Activated naive CD4-positive, alpha-beta T cell treated with anti-CD3 and anti-CD28 coated beads, Interleukin-2, amount 50 U/mL, for 72 hours (primary cell): Measurements from ENCODE around the gene MON1A. TPM values are rescaled to one million over a fixed set of nuclear protein-coding genes. Genes with fewer than 3 reads are reported as not detected.

Experiments
- ATAC-seq, 2 donors: fragments of 150-1000 bp; cut with Tn5 transposase; 2 replicates each; pipeline ENCODE4 v1.10.0; 2021; ENCODE audit warnings: mild to moderate bottlenecking in 2 of 2, moderate library complexity in 2 of 2
- DNase-seq, 2 donors: peaks; one replicate each; pipeline ENCODE4 v3.0.0; 2021 to 2022; ENCODE audit warnings: low spot score in 2 of 2
- H3K27ac Mint-ChIP-seq, 2 donors: one replicate each; pipeline ENCODE4 v1.8.0; 2022; ENCODE audit warnings: mild to moderate bottlenecking in 2 of 2, mixed read lengths in 2 of 2
- H3K36me3 Mint-ChIP-seq, 2 donors: one replicate each; pipeline ENCODE4 v1.8.0; 2022; ENCODE audit warnings: mixed read lengths in 2 of 2
- H3K9me3 Mint-ChIP-seq, 2 donors: one replicate each; pipeline ENCODE4 v1.8.0; 2022; ENCODE audit warnings: mixed read lengths in 2 of 2
- total RNA-seq, 2 donors: library from RNA; stranded (reverse); gene quantifications; one replicate each; pipeline ENCODE4 v1.2.3, GENCODE V29; 2022

Gene MON1A
- total RNA-seq, 2 donors from 2014 or later = 6.0 to 8.4 TPM

DNA sequence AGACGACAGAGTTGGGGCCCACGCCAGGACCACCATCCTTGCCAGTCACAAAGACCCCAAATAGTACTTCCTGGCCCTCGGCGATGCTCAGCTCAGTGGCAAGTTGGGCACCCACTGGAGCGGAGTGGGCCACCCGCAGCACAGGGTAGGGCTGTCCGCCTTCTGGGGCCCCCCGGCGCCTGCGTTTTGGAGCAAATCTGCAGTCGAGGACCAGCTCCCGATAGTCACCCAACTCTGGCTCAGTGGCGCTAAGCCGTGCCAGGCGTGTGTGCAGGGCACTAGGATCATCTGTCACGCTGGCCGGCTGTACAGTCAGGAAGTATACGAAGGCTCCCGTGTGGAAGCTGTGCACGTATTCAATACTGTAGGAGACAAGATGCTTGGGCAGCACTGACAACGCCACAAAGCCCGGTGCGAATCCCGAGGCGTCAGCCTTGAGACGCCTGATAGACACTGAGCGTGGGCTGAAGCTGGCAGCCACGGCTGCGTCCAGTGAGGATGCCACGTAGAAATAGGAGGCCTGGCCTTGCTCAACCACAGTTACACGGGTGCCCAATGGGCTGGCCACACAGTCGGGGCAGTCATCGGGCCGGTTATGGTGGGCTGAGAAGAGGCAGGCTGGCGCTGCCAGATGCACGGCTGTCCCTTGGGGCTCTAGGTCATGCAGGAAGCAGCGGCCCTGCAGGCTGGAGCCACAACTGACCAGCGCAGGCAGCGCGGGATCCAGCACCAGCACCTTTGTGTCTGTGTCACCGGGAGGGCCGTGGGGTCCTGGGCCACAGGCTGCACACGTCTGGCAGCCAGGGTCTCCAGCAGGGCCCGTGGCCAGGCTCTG is 26.9 kb downstream of the MON1A start:
- peaks cover 0 to 4% of the 10 kb centered on the region in 2 donors for H3K36me3 Mint-ChIP-seq
- no peaks in the 10 kb centered on the region for H3K9me3 Mint-ChIP-seq
- DNase-seq (no peak), ATAC-seq (no peak)
- H3K27ac Mint-ChIP-seq = no peak overlapping the region

DNA sequence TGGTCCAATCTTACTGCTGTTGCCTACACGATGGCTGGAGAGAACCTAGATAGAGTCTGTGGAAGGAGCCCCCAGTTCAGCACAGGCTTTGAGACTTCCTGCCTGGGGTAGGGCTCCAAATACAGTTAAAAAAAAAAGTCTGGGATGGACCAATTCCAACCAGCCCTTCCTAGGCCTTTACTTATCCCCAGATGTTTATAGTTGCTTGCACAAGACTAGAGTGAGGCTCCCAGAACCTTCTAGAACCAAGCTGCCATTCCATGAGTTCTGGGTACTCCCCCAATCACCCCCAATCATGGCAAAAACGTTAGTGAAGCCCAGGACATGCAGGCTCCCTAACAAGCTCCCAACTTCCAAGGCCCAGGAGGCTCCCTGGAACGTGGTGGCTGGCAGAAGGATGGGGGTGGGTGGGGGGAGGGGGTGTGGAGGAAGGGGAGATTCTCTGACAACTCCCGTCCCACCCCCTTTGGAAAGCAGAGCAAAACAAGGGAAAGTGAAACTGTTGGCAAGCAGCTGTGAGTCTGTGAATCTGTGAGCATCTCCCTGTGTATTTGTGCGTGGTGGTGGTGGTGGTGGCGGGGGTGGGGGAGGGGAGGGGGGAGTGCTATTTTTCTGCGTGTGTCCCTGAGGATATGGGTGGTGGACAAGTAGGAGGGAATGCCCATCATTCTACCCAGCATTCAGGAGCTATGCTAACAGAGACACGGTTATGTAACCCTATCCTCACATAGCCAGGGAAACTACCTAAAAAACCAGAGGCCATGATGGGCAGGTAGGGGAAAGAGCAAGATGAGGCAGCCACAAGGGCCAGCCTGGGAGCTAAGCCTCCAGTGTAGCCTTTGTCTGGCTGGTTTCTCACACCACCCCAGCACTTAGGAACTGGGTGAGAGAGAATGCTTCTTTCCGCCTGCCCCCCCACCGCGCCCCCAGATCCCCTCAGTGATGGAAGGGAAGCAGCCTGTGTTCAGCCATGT is 28.0 kb downstream of the MON1A start:
- no peaks in the 10 kb centered on the region for H3K9me3 Mint-ChIP-seq
- H3K27ac Mint-ChIP-seq = no peak overlapping the region
- peaks cover 0 to 4% of the 10 kb centered on the region in 2 donors for H3K36me3 Mint-ChIP-seq
- DNase-seq (no peak), ATAC-seq (no peak)

DNA sequence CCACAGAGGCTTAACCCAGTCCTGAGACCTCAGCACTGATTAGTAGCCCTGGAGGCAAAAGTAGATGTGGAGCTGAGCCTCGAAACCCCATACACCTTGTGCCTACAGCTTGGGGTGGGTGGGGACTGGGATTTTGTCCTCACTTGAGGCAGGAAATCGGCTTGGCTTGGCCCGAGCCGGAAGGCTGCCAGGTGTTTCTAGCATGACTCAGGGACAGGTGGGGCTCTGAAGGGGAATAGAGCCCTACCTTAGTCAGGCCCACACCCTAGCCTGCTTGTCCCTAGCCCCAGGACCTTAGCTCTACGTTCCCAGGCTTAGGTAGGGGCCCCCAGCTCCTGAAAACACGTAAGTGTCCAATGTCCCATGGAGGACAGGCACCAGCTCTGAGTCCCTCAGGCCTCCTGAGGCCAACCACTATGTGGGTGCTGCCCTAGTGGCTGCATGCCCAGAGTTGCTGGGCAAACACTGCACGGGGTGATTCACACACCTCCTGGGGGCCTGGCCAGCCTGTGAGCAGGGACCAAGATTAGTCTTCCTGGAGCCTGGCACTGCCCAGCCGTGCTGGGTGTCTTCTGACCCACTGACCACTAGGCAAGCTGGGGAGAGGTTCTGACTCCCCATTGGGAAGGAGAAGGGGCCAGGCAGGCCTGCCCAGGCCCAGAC is 29.0 kb downstream of the MON1A start:
- peaks cover 0 to 4% of the 10 kb centered on the region in 2 donors for H3K36me3 Mint-ChIP-seq
- DNase-seq (no peak), ATAC-seq (no peak)
- no peaks in the 10 kb centered on the region for H3K9me3 Mint-ChIP-seq
- H3K27ac Mint-ChIP-seq = no peak overlapping the region

- peaks cover 0 to 4% of the 10 kb centered on the region in 2 donors for H3K36me3 Mint-ChIP-seq
- DNase-seq (no peak), ATAC-seq (no peak)
Measured at GRCh38 chr3:49899815-49900214, 29.8 kb downstream of the MON1A start.

GRCh38 chr3:49898991-49899390 is 30.6 kb downstream of the MON1A start:
- Mint-ChIP-seq H3K9me3 (no peaks in the 10 kb centered on the region), H3K36me3 (peaks cover 0 to 2% of the 10 kb centered on the region in 2 donors), H3K27ac (no peak overlapping the region)
- ATAC-seq (no peak), DNase-seq (no peak)

More at GRCh38 chr3:49899815-49900214, 29.8 kb downstream of the MON1A start:
- H3K9me3 Mint-ChIP-seq = no peaks in the 10 kb centered on the region
- no peak overlapping the region for H3K27ac Mint-ChIP-seq

DNA sequence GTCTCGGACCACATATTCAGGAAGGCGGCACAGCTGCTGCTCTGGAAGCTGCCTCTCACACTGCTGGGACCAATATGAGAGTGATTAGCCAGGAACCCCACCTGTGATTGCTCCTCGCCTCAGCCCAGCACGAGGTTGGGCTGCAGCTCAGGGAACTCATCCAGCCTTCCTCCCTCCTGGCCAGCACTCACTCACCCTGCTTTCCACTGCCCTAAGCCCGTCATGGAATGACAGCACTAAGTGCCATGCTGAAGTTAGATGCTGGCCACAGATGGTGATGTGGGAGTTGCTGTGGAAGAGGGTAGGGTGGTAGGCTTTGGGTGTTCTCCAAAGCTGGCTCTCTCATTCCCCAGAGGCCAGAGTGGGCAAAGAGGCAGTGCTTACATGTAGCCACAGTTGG is 33.3 kb downstream of the MON1A start:
- no peaks in the 10 kb centered on the region for H3K9me3 Mint-ChIP-seq
- H3K36me3 Mint-ChIP-seq = no peaks in the 10 kb centered on the region
- DNase-seq (no peak), ATAC-seq (no peak)
- H3K27ac Mint-ChIP-seq = no peak overlapping the region

GRCh38 chr3:49895791-49896190 is 33.8 kb downstream of the MON1A start:
- no peak for ATAC-seq
- no peaks in the 10 kb centered on the region for H3K36me3 Mint-ChIP-seq
- H3K27ac Mint-ChIP-seq = no peak overlapping the region
- DNase-seq = no peak
- H3K9me3 Mint-ChIP-seq = no peaks in the 10 kb centered on the region

GRCh38 chr3:49889296-49889695 is 40.3 kb downstream of the MON1A start:
- DNase-seq (no peak), ATAC-seq (no peak)
- Mint-ChIP-seq H3K27ac (peak overlapping the region in 1 of 2 donors; percentile 7), H3K9me3 (no peaks in the 10 kb centered on the region), H3K36me3 (no peaks in the 10 kb centered on the region)

- Mint-ChIP-seq H3K27ac (no peak overlapping the region), H3K36me3 (no peaks in the 10 kb centered on the region), H3K9me3 (no peaks in the 10 kb centered on the region)
- ATAC-seq (no peak), DNase-seq (no peak)
Measured at GRCh38 chr3:49886922-49887265, 42.7 kb downstream of the MON1A start.

GRCh38 chr3:49883998-49884397 is 45.6 kb downstream of the MON1A start:
- no peaks in the 10 kb centered on the region for H3K9me3 Mint-ChIP-seq
- no peaks in the 10 kb centered on the region for H3K36me3 Mint-ChIP-seq
- ATAC-seq (no peak), DNase-seq (no peak)
- no peak overlapping the region for H3K27ac Mint-ChIP-seq

GRCh38 chr3:49882166-49882565 is 47.4 kb downstream of the MON1A start:
- ATAC-seq = no peak

DNA sequence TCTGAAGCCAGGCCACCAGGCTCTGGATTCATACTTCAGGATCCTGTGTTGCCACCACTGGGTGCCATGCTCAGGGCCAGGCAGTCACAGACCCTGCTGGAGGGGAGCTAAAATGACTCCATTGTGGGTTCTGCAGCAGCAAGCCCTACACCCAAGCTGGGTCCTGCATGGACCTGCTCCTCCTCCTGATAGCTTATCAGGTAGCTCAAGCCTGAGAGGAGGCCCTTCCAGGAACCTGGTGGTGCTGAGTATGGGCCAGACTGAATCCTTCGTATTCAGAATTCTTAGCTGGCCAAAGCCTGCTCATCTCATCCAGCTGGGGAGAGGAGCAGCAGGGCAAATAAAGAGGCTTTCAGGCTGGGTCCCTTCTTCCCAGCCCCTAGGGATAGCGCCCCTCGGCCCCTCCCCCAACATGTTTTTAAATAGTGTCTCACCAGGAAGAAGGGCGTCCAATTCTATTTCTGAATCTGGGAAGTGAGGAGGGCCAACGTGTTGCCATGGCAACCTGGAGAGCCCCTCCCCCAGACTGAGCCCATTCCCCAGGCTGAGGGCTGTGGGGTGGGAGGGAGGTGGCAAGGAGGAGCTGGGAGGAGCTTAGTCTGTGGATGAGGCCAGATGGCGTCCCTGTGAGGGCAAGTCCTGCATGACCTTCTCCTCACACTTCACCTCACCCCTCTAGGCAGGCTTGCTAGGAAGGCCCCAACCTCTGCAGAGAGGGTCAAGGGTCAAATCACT is 48.9 kb downstream of the MON1A start:
- no peak for ATAC-seq
- Mint-ChIP-seq H3K36me3 (no peaks in the 10 kb centered on the region), H3K9me3 (no peaks in the 10 kb centered on the region), H3K27ac (no peak overlapping the region)
- no peak for DNase-seq

More at GRCh38 chr3:49882166-49882565, 47.4 kb downstream of the MON1A start:
- no peaks in the 10 kb centered on the region for H3K9me3 Mint-ChIP-seq
- no peak overlapping the region for H3K27ac Mint-ChIP-seq
- no peak for DNase-seq
- H3K36me3 Mint-ChIP-seq = no peaks in the 10 kb centered on the region

DNA sequence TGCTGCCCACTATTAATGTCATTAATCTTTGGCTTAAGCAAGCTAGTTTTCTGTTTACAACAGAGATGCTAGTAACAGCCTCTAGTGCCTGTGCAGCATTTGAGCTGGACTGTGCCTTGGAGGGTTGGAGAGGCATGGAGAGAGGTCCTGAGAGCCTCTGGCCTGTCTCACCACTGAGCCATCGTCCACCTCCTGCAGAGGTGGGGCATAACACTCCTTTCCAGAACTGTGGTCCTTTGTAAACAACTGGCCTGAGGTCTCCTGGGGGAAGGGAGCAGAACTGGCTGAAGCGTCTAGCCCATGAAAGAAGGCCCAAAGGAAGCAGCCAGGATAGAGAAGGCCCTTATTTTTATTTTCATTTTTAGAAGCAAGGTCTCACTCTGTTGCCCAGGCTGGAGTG is 49.9 kb downstream of the MON1A start:
- Mint-ChIP-seq H3K27ac (no peak overlapping the region), H3K36me3 (no peaks in the 10 kb centered on the region), H3K9me3 (no peaks in the 10 kb centered on the region)
- ATAC-seq (no peak), DNase-seq (no peak)

DNA sequence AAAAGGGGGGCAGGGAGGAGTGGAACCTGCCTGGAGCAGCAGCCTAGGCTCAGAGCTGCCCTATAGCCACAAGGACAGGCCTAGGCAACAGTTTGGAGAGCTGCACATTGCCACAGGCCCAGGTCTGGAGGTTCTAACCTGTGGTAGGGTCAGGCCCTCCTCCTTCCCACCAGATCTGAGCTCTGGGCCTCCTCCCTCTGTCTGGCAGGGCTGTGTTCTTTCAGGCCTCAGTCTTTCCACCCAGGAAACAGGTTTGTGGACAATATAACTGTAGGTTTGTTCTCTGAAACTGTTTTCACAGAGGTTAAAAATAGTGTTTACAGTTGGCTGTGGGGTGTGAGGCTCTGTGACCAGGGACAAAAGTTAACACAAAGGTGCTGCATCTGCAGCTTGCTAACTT is 50.9 kb downstream of the MON1A start:
- no peaks in the 10 kb centered on the region for H3K36me3 Mint-ChIP-seq
- H3K27ac Mint-ChIP-seq = no peak overlapping the region
- DNase-seq (no peak), ATAC-seq (no peak)
- no peaks in the 10 kb centered on the region for H3K9me3 Mint-ChIP-seq

DNA sequence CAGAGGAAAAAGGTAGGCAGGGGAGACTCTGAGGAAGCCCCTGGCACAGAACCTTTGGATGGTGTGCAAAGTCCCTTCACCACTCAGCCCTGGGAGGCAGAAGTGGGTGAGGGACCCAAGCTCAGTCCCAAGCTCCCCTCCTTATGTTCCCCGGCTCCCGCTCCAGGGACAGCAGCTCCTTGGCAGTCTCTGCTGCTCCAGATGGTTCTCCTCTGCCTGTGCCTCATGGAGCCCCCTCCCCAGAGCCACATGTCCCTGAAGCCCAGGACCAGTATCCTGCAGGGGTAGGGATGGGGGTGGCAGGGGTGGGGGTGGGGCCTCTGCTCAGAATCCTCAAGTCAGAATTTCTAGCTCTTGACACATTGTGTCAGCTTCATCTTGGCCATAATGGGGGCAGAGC is 51.9 kb downstream of the MON1A start:
- Mint-ChIP-seq H3K36me3 (no peaks in the 10 kb centered on the region), H3K9me3 (no peaks in the 10 kb centered on the region), H3K27ac (no peak overlapping the region)
- ATAC-seq (no peak), DNase-seq (no peak)

GRCh38 chr3:49876567-49876966 is 53.0 kb downstream of the MON1A start:
- peak overlapping the region in 1 of 2 donors; percentile 30 for H3K27ac Mint-ChIP-seq
- ATAC-seq (no peak), DNase-seq (no peak)
- H3K36me3 Mint-ChIP-seq = no peaks in the 10 kb centered on the region
- H3K9me3 Mint-ChIP-seq = no peaks in the 10 kb centered on the region
